ENCODE data around the gene PSMB3.

PSMB3 gene

GRCh38 chr17:38752308-38753070 lies at the start of gene PSMB3:
TSS of gene PSMB3 (plus strand) at chr17:38752741. CDS start at chr17:38752827, 86 bp downstream.
- peak; percentile 95 for DNase-seq (ENCODE audit: low read depth)

- no peak for DNase-seq (ENCODE audit: low read depth)
Observed at GRCh38 chr17:38702916-38703741, 49.4 kb upstream of the PSMB3 start.

GRCh38 chr17:38703742-38704605 lies 48.6 kb upstream of the PSMB3 start:
- peak; percentile 74 for DNase-seq (ENCODE audit: low read depth)

GRCh38 chr17:38704606-38705522 lies 47.7 kb upstream of the PSMB3 start, which contains the start of gene MLLT6:
TSS of gene MLLT6 (plus strand) at chr17:38705273. CDS start at chr17:38705633, 360 bp downstream.
- DNase-seq (ENCODE audit: low read depth), result peak; percentile 68

GRCh38 chr17:38705523-38705802 lies 47.1 kb upstream of the PSMB3 start:
- DNase-seq (ENCODE audit: low read depth), result no peak

- DNase-seq (ENCODE audit: low read depth), result peak; percentile 11
Observed at GRCh38 chr17:38705803-38706504, 46.6 kb upstream of the PSMB3 start.

- no peak for DNase-seq (ENCODE audit: low read depth)
Observed at GRCh38 chr17:38706505-38707216, 45.9 kb upstream of the PSMB3 start.

GRCh38 chr17:38707678-38708351 lies 44.7 kb upstream of the PSMB3 start:
- DNase-seq (ENCODE audit: low read depth), result no peak

GRCh38 chr17:38709104-38709820 lies 43.3 kb upstream of the PSMB3 start:
- DNase-seq (ENCODE audit: low read depth), result no peak

- DNase-seq (ENCODE audit: low read depth), result no peak
Observed at GRCh38 chr17:38709864-38710603, 42.5 kb upstream of the PSMB3 start.

GRCh38 chr17:38710604-38710962 lies 42.0 kb upstream of the PSMB3 start:
- DNase-seq (ENCODE audit: low read depth), result no peak

GRCh38 chr17:38710985-38711384 lies 41.6 kb upstream of the PSMB3 start:
- DNase-seq (ENCODE audit: low read depth), result no peak

GRCh38 chr17:38711792-38712571 lies 40.6 kb upstream of the PSMB3 start:
- DNase-seq (ENCODE audit: low read depth), result no peak

- DNase-seq (ENCODE audit: low read depth), result no peak
Observed at GRCh38 chr17:38712593-38712992, 39.9 kb upstream of the PSMB3 start.

- no peak for DNase-seq (ENCODE audit: low read depth)
Observed at GRCh38 chr17:38713456-38714075, 39.0 kb upstream of the PSMB3 start.

- DNase-seq (ENCODE audit: low read depth), result no peak
Observed at GRCh38 chr17:38715216-38715943, 37.2 kb upstream of the PSMB3 start.
